HepG2 (cell line): Measurements from ENCODE around the gene DNMT3A. TPM values are rescaled to one million over a fixed set of nuclear protein-coding genes. Genes with fewer than 3 reads are reported as not detected.

ENCODE experiments used
- ASH2L ChIP-seq: fragments of 300-600, 200-600 bp; sonication (generic); IDR thresholded peaks from 2 replicates; pipeline ENCODE4 v1.7.0; 2017; ENCODE audit warnings: low read depth, mild to moderate bottlenecking, moderate library complexity, mixed read lengths, low read length; ENCODE audit not compliant: insufficient read length
- FOXP1 ChIP-seq, 2 experiments: fragments of 450-650 bp in 1 of 2; IDR thresholded peaks; 2 replicates each; pipeline ENCODE4 v1.6.1; 2017 to 2018; ENCODE audit warnings: antibody characterized with exemption in 1 of 2
- HDAC1 ChIP-seq: sonication (generic); formaldehyde crosslinking; IDR thresholded peaks from 2 replicates; pipeline ENCODE4 v1.5.1; 2020; ENCODE audit warnings: mild to moderate bottlenecking, missing genetic modification reagents
- HINFP ChIP-seq: sonication (generic); formaldehyde crosslinking; IDR thresholded peaks from 2 replicates; pipeline ENCODE4 v1.4.0; 2020; ENCODE audit warnings: low read depth, mild to moderate bottlenecking, missing genetic modification reagents
- SIN3A ChIP-seq: IDR thresholded peaks from 2 replicates; pipeline ENCODE4 v1.6.1; 2011; ENCODE audit warnings: low read depth, mild to moderate bottlenecking, control low read depth, low read length, borderline replicate concordance
- ZBTB2 ChIP-seq: sonication (generic); formaldehyde crosslinking; IDR thresholded peaks from 2 replicates; pipeline ENCODE4 v1.8.0; 2022; ENCODE audit warnings: low read depth, missing genetic modification reagents
- ZNF280B ChIP-seq: sonication (generic); formaldehyde crosslinking; IDR thresholded peaks from 2 replicates; pipeline ENCODE4 v1.5.0; 2020; ENCODE audit warnings: missing genetic modification reagents, mild to moderate bottlenecking, borderline replicate concordance
- ZNF331 ChIP-seq: sonication (generic); formaldehyde crosslinking; IDR thresholded peaks from 2 replicates; pipeline ENCODE4 v1.4.0; 2020; ENCODE audit warnings: missing genetic modification reagents
- ZNF367 ChIP-seq: sonication (generic); formaldehyde crosslinking; IDR thresholded peaks from 2 replicates; pipeline ENCODE4 v1.4.0; 2020; ENCODE audit warnings: missing genetic modification reagents, borderline replicate concordance
- ZNF446 ChIP-seq: sonication (generic); formaldehyde crosslinking; IDR thresholded peaks from 2 replicates; pipeline ENCODE4 v1.5.0; 2020; ENCODE audit warnings: mild to moderate bottlenecking, missing genetic modification reagents
- ZNF451 ChIP-seq: sonication (generic); formaldehyde crosslinking; IDR thresholded peaks from 2 replicates; pipeline ENCODE4 v1.5.0; 2020; ENCODE audit warnings: mild to moderate bottlenecking, missing genetic modification reagents
- ZNF496 ChIP-seq: sonication (generic); formaldehyde crosslinking; IDR thresholded peaks from 2 replicates; pipeline ENCODE4 v1.8.1; 2023; ENCODE audit warnings: mild to moderate bottlenecking, moderate library complexity, missing genetic modification reagents; ENCODE audit not compliant: insufficient replicate concordance
- ZNF703 ChIP-seq: sonication (generic); formaldehyde crosslinking; IDR thresholded peaks from 2 replicates; pipeline ENCODE4 v1.5.1; 2020; ENCODE audit warnings: missing genetic modification reagents, mild to moderate bottlenecking, moderate library complexity, borderline replicate concordance
- ZNF839 ChIP-seq: sonication (generic); formaldehyde crosslinking; IDR thresholded peaks from 2 replicates; pipeline ENCODE4 v1.4.0; 2020; ENCODE audit warnings: missing genetic modification reagents, mild to moderate bottlenecking, borderline replicate concordance
- polyA plus RNA-seq, 8 experiments: library from polyadenylated mRNA; depleted of rRNA in 3 of 8; stranded (reverse) in 7 of 8; unstranded in 1 of 8; fragments of >200 nt; fragmentation: Illumina TruSeq in 4 of 8; extraction: Trizol in 4 of 8; gene quantifications; 2 replicates each; pipeline versions ENCODE4 v1.2.1 to v1.2.3, GENCODE V29; 2011 to 2016; ENCODE audit warnings: low read depth in 4 of 8, missing spikeins in 1 of 8, mixed read lengths in 1 of 8; ENCODE audit not compliant: insufficient read depth in 1 of 8
- total RNA-seq, 5 experiments: library from RNA; depleted of rRNA; stranded (reverse); fragments of >200 nt; fragmentation: Illumina TruSeq; extraction: Trizol; gene quantifications; 2 replicates each; pipeline ENCODE4 v1.2.3, GENCODE V29; 2016; ENCODE audit warnings: low read depth in 1 of 5
- TF ChIP-seq, protein P1 (sequence below): sonication (generic); formaldehyde crosslinking; IDR thresholded peaks from 2 replicates; pipeline ENCODE4 v1.8.1; 2022; ENCODE audit warnings: mild to moderate bottlenecking, missing genetic modification reagents
- TF ChIP-seq, protein P2 (sequence below): sonication (generic); formaldehyde crosslinking; IDR thresholded peaks from 2 replicates; pipeline ENCODE4 v1.4.0; 2020; ENCODE audit warnings: missing genetic modification reagents
- TF ChIP-seq, protein P3 (sequence below): sonication (generic); formaldehyde crosslinking; IDR thresholded peaks from 2 replicates; pipeline ENCODE4 v1.5.1; 2020; ENCODE audit warnings: mild to moderate bottlenecking, missing genetic modification reagents, borderline replicate concordance

Gene DNMT3A
- total and polyA plus RNA-seq, 2 of the 13 experiments (the other 11 are each of a cell fraction or from before 2014, with no cell fraction given), result 14.7 to 29.1 TPM

DNA sequence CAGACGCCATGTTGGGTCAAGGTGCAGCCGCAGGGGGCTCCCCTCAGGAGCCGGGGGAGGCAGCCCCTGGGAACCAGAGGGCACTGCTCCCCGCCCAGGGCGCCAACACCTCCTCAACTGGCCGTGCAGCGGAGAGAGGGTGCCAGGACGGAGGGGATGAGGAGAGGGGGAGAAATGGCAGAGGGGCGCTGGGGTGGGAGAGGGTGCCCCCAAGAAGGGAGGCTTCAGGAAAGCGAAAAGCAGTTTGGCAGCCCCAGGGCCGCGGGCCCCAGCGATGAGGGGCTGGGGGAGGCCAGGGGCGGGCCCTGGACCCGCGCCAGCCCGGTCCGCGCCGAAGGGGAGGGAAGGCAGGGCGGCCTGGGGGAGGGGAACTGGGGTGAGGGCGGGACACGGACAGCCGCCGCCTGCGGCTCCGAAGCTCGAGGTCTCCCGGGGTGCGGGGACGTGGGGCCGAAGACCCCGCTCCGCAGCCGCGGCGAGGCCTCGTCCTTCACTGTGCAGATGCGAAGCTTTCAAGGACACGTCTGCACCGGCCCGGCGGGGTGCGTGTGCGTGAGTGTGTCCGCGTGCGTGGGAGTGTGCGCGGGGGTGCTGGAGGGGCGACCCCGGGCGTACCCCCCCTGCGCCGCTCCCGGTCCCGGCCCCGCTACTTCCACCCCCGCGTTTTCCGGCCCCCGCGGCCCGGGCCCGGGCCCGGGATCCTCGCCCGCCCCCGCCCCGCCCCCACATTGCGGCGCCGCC, 1.4 kb downstream of the DNMT3A start (continued):
- TF ChIP-seq, protein P1, sequence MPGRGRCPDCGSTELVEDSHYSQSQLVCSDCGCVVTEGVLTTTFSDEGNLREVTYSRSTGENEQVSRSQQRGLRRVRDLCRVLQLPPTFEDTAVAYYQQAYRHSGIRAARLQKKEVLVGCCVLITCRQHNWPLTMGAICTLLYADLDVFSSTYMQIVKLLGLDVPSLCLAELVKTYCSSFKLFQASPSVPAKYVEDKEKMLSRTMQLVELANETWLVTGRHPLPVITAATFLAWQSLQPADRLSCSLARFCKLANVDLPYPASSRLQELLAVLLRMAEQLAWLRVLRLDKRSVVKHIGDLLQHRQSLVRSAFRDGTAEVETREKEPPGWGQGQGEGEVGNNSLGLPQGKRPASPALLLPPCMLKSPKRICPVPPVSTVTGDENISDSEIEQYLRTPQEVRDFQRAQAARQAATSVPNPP (CRISPR knock-in tag), result no peak
- no peak for TF ChIP-seq ZNF451 (CRISPR knock-in tag)
- TF ChIP-seq ZNF703 (CRISPR knock-in tag), result no peak
- TF ChIP-seq ZNF367, result no peak
- TF ChIP-seq, protein P2, sequence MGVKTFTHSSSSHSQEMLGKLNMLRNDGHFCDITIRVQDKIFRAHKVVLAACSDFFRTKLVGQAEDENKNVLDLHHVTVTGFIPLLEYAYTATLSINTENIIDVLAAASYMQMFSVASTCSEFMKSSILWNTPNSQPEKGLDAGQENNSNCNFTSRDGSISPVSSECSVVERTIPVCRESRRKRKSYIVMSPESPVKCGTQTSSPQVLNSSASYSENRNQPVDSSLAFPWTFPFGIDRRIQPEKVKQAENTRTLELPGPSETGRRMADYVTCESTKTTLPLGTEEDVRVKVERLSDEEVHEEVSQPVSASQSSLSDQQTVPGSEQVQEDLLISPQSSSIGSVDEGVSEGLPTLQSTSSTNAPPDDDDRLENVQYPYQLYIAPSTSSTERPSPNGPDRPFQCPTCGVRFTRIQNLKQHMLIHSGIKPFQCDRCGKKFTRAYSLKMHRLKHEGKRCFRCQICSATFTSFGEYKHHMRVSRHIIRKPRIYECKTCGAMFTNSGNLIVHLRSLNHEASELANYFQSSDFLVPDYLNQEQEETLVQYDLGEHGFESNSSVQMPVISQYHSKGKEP (CRISPR knock-in tag), result no peak
- TF ChIP-seq HINFP (CRISPR knock-in tag), result no peak
- no peak for TF ChIP-seq ZNF839 (CRISPR knock-in tag)
- TF ChIP-seq ZNF280B (CRISPR knock-in tag), result no peak
- peak; percentile 36; the same call in 1 of the 2 replicates for TF ChIP-seq ZBTB2
- TF ChIP-seq FOXP1 (IDR thresholded peaks at IDR 0.05), result no peak
- no peak for TF ChIP-seq FOXP1 (CRISPR knock-in tag; IDR thresholded peaks at IDR 0.05)
- no peak; the same call in 1 of the 2 replicates for TF ChIP-seq ZNF331 (CRISPR knock-in tag)
- TF ChIP-seq, protein P3, sequence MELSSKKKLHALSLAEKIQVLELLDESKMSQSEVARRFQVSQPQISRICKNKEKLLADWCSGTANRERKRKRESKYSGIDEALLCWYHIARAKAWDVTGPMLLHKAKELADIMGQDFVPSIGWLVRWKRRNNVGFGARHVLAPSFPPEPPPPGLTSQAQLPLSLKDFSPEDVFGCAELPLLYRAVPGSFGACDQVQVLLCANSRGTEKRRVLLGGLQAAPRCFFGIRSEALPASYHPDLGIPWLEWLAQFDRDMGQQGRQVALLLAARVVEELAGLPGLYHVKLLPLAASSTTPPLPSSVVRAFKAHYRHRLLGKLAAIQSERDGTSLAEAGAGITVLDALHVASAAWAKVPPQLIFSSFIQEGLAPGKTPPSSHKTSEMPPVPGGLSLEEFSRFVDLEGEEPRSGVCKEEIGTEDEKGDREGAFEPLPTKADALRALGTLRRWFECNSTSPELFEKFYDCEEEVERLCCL, result no peak
- 0 out of 2 replicates have a peak, but pooled peaks have one; percentile 37 for TF ChIP-seq ZNF446 (CRISPR knock-in tag)
- no peak for TF ChIP-seq ZNF496 (CRISPR knock-in tag)
- no peak for TF ChIP-seq SIN3A
- TF ChIP-seq HDAC1 (CRISPR knock-in tag), result no peak
- no peak for TF ChIP-seq ASH2L
